ENCODE measurements around the gene GSG1L. TPM values are rescaled to one million over a fixed set of nuclear protein-coding genes. Genes with fewer than 3 reads are reported as not detected.

Gene GSG1L
- polyA plus RNA-seq, 3 donors: not detected

DNA sequence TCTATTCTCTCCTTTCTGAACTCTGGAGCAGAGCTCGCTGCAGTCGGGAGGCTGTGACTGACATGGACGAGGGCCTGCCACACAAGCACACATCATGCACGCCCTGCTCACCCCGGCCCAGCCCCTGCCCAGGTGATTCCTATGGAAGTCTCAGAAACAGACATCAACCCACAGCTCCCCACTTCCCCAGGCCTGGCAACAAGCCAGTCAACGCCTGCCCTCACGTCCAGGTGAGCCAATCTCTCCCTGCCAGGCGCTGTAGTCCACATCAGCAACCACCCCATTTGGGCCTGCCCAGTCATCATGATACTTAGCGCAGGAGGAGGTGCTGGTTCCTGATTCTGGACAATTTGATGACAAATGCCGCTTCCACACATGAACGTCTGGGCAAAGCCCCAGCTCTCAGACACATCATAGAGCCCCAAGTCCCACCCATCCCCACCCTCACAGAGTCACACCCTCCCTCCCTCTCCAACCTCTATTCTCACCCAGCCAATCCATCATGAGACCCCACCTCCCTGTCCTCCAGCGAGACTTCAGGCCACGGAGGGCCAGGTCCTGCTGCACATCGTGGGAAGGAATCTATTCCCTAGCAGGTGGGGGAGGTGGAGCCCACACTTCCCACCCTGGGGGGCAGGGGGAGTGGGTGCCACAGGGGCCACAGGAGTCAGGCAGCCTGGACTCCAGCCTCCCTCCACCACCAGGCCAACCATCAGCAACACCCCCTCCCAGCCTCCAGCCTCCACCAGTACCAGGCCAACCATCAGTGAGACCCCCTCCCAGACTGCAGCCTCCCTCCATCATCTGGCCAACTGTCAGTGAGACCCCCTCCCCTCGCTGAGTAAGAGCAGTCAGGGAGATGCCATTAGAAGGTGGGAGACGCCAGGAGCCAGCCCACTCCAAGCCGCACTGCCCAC, 33.7 kb upstream of the GSG1L start:
- Histone ChIP-seq H3K27me3 (ENCODE audit: control insufficient read depth in 2 of 2, insufficient read depth in 2 of 2, low read length in 2 of 2) (no peaks in the 10 kb centered on the region), H3K9me3 (replicated peaks in 1 of 2; ENCODE audit: control insufficient read depth in 1 of 2, insufficient read depth in 1 of 2, low read length in 2 of 2) (no peaks in the 10 kb centered on the region), H3K27ac (ENCODE audit: low read depth in 1 of 2, low read length in 2 of 2) (no peak overlapping the region), H2AFZ (ENCODE audit: insufficient read depth, low read depth, low read length, poor library complexity, severe bottlenecking) (no peak overlapping the region), H3K36me3 (replicated peaks in 1 of 2; ENCODE audit: control insufficient read depth in 1 of 2, insufficient read depth in 2 of 2, low read length in 2 of 2) (peaks cover 55 to 72% of the 10 kb centered on the region in 2 donors), H3K4me1 (ENCODE audit: control insufficient read depth in 1 of 2, insufficient read depth in 2 of 2, low read length in 2 of 2) (no peaks in the 10 kb centered on the region), H3K4me3 (replicated peaks in 1 of 3; ENCODE audit: low read depth in 2 of 3, low read length in 3 of 3) (no peak overlapping the region), H4K20me1 (ENCODE audit: insufficient read depth, low read length) (peaks cover 45% of the 10 kb centered on the region), H3K9ac (ENCODE audit: insufficient read depth, low read length, poor library complexity, severe bottlenecking) (no peak overlapping the region), H3K79me2 (ENCODE audit: insufficient read depth, low read length) (no peaks in the 10 kb centered on the region), H3K4me2 (replicated peaks; ENCODE audit: extremely low read depth, low read length, poor library complexity, severe bottlenecking) (no peak overlapping the region)
- peaks cover 0 to 2% (median 0%) of the 10 kb centered on the region in 7 donors for H3K9me3 Mint-ChIP-seq
- TF ChIP-seq, protein P1, sequence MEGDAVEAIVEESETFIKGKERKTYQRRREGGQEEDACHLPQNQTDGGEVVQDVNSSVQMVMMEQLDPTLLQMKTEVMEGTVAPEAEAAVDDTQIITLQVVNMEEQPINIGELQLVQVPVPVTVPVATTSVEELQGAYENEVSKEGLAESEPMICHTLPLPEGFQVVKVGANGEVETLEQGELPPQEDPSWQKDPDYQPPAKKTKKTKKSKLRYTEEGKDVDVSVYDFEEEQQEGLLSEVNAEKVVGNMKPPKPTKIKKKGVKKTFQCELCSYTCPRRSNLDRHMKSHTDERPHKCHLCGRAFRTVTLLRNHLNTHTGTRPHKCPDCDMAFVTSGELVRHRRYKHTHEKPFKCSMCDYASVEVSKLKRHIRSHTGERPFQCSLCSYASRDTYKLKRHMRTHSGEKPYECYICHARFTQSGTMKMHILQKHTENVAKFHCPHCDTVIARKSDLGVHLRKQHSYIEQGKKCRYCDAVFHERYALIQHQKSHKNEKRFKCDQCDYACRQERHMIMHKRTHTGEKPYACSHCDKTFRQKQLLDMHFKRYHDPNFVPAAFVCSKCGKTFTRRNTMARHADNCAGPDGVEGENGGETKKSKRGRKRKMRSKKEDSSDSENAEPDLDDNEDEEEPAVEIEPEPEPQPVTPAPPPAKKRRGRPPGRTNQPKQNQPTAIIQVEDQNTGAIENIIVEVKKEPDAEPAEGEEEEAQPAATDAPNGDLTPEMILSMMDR (IDR thresholded peaks at IDR 0.05): no peak
- H3K27me3 Mint-ChIP-seq (ENCODE audit: low read depth in 3 of 3): peaks cover 0 to 3% (median under 1%) of the 10 kb centered on the region in 3 donors
- H3K4me3 Mint-ChIP-seq: no peak overlapping the region
- H3K36me3 Mint-ChIP-seq: peaks cover 64 to 73% of the 10 kb centered on the region in 2 donors
- 92% methylated on average over 12 of the region's 17 CpGs for WGBS (ENCODE audit: insufficient coverage)
- intact Hi-C loops (cut with micrococcal nuclease): no loop called here
- H3K4me1 Mint-ChIP-seq: no peaks in the 10 kb centered on the region
- no peak for DNase-seq
- peak overlapping the region in 2 of 7 donors; percentile 52 to 54 for H3K27ac Mint-ChIP-seq

DNA sequence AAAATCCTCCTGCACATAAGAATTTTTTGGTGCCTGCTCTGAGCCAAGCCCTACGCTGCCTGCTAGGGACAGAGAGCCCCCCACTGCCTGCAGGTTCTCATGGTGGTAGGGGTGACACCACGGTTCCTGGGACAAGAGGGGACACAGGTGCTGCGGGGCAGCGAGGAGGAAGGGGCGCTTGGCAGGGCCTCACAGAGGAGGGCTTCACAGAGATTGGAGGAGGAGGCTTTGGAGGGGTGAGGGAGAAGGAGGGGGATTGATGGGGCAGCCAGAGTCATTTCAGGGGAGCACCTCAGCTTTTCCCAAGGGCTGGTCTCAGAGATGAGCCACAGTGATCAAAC, 29.8 kb upstream of the GSG1L start:
- H3K27ac Mint-ChIP-seq: peak overlapping the region in 1 of 7 donors; percentile 4
- WGBS (ENCODE audit: insufficient coverage): 92% methylated on average over 4 of the region's 5 CpGs
- no peaks in the 10 kb centered on the region for H3K79me2 ChIP-seq (ENCODE audit: insufficient read depth, low read length)
- no peak overlapping the region for H3K4me3 Mint-ChIP-seq
- H3K36me3 ChIP-seq (replicated peaks in 1 of 2; ENCODE audit: control insufficient read depth in 1 of 2, insufficient read depth in 2 of 2, low read length in 2 of 2): peaks cover 17 to 33% of the 10 kb centered on the region in 2 donors
- TF ChIP-seq, protein P1 (IDR thresholded peaks at IDR 0.05): no peak
- no peak overlapping the region for H3K4me2 ChIP-seq (replicated peaks; ENCODE audit: extremely low read depth, low read length, poor library complexity, severe bottlenecking)
- no peaks in the 10 kb centered on the region for H3K9me3 ChIP-seq (replicated peaks in 1 of 2; ENCODE audit: control insufficient read depth in 1 of 2, insufficient read depth in 1 of 2, low read length in 2 of 2)
- peaks cover 0 to 2% (median 0%) of the 10 kb centered on the region in 7 donors for H3K9me3 Mint-ChIP-seq
- DNase-seq: no peak
- peaks cover 27 to 36% of the 10 kb centered on the region in 2 donors for H3K36me3 Mint-ChIP-seq
- H2AFZ ChIP-seq (ENCODE audit: insufficient read depth, low read depth, low read length, poor library complexity, severe bottlenecking): no peak overlapping the region
- intact Hi-C loops (cut with micrococcal nuclease): no loop called here
- no peaks in the 10 kb centered on the region for H3K27me3 ChIP-seq (ENCODE audit: control insufficient read depth in 2 of 2, insufficient read depth in 2 of 2, low read length in 2 of 2)
- peaks cover 0 to 4% (median 0%) of the 10 kb centered on the region in 3 donors for H3K27me3 Mint-ChIP-seq (ENCODE audit: low read depth in 3 of 3)
- no peak overlapping the region for H3K4me3 ChIP-seq (replicated peaks in 1 of 3; ENCODE audit: low read depth in 2 of 3, low read length in 3 of 3)
- peaks cover 40% of the 10 kb centered on the region for H4K20me1 ChIP-seq (ENCODE audit: insufficient read depth, low read length)
- H3K9ac ChIP-seq (ENCODE audit: insufficient read depth, low read length, poor library complexity, severe bottlenecking): no peak overlapping the region
- H3K4me1 Mint-ChIP-seq: no peaks in the 10 kb centered on the region
- H3K4me1 ChIP-seq (ENCODE audit: control insufficient read depth in 1 of 2, insufficient read depth in 2 of 2, low read length in 2 of 2): no peaks in the 10 kb centered on the region
- H3K27ac ChIP-seq (ENCODE audit: low read depth in 1 of 2, low read length in 2 of 2): no peak overlapping the region

All from CD14-positive monocyte (primary cell).